Parathyroid adenoma (tissue), 2 donors: ENCODE results near the gene UBQLNL.

Experiments used
- H2AFZ ChIP-seq: fragments of 300-600 bp; sonication (generic); one replicate; pipeline ENCODE4 v1.7.0; 2017; ENCODE audit warnings: antibody characterized with exemption, mild to moderate bottlenecking
- H3K27ac ChIP-seq: fragments of 300-600 bp; sonication (generic); one replicate; pipeline ENCODE4 v1.7.0; 2017
- H3K27me3 ChIP-seq: fragments of 300-600 bp; sonication (generic); one replicate; pipeline ENCODE4 v1.7.0; 2017; ENCODE audit warnings: low read length; ENCODE audit not compliant: control insufficient read depth, insufficient read depth
- H3K36me3 ChIP-seq: fragments of 300-600 bp; sonication (generic); one replicate; pipeline ENCODE4 v1.7.0; 2017; ENCODE audit warnings: low read length; ENCODE audit not compliant: control insufficient read depth, insufficient read depth
- H3K4me1 ChIP-seq: fragments of 300-600 bp; sonication (generic); one replicate; pipeline ENCODE4 v1.7.0; 2017; ENCODE audit warnings: control low read depth
- H3K4me2 ChIP-seq: fragments of 300-600 bp; sonication (generic); one replicate; pipeline ENCODE4 v1.7.0; 2017; ENCODE audit warnings: low read length
- H3K4me3 ChIP-seq: fragments of 300-600 bp; sonication (generic); one replicate; pipeline ENCODE4 v1.7.0; 2017; ENCODE audit warnings: low read depth, low read length
- H3K79me2 ChIP-seq: fragments of 300-600 bp; sonication (generic); one replicate; pipeline ENCODE4 v1.7.0; 2017; ENCODE audit warnings: control low read depth
- H3K9ac ChIP-seq: fragments of 300-600 bp; sonication (generic); one replicate; pipeline ENCODE4 v1.7.0; 2017; ENCODE audit warnings: mild to moderate bottlenecking
- H3K9me3 ChIP-seq: fragments of 300-600 bp; sonication (generic); one replicate; pipeline ENCODE4 v1.7.0; 2017; ENCODE audit warnings: low read length; ENCODE audit not compliant: control insufficient read depth
- TF ChIP-seq, protein P1 (sequence below): fragments of 300-600 bp; sonication (generic); IDR thresholded peaks from one replicate; pipeline ENCODE4 v1.7.0; 2017; ENCODE audit warnings: antibody characterized with exemption, mild to moderate bottlenecking
- donor health status: primary hyperparathyroidism.

The UBQLNL gene

DNA sequence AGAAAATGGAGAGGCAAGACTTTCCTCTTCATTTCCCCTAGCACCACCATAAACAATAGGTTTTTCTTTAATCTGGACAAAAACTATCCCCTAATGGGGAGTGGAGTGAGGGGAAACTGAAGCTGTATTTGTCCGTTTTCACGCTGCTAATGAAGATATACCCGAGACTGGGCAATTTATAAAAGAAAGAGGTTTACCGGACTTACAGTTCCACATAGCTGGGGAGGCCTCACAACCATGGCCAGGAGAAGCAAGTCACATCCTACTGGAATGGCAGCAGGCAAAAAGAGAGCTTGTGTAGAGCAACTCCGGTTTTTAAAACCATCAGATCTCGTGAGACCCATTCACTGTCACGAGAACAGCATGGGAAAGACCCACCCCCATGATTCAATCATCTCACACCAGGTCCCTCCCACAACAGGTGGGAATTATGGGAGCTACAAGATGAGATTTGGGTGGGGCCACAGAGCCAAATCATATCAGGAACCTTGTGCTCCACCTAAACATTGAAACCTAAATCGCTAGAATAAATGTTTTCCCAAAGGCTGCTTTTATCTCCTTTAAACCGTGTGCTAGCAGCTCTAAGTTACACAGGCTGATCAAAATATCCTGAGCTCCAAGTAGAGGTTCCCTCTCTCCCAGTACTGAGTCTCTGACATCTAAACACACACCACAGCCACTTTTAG lies 11.0 kb downstream of the UBQLNL start:
- H3K79me2 ChIP-seq, result no peaks in the 10 kb centered on the region
- H3K27ac ChIP-seq, result no peak overlapping the region
- no peaks in the 10 kb centered on the region for H3K9me3 ChIP-seq
- no peak overlapping the region for H3K4me2 ChIP-seq
- TF ChIP-seq, protein P1, sequence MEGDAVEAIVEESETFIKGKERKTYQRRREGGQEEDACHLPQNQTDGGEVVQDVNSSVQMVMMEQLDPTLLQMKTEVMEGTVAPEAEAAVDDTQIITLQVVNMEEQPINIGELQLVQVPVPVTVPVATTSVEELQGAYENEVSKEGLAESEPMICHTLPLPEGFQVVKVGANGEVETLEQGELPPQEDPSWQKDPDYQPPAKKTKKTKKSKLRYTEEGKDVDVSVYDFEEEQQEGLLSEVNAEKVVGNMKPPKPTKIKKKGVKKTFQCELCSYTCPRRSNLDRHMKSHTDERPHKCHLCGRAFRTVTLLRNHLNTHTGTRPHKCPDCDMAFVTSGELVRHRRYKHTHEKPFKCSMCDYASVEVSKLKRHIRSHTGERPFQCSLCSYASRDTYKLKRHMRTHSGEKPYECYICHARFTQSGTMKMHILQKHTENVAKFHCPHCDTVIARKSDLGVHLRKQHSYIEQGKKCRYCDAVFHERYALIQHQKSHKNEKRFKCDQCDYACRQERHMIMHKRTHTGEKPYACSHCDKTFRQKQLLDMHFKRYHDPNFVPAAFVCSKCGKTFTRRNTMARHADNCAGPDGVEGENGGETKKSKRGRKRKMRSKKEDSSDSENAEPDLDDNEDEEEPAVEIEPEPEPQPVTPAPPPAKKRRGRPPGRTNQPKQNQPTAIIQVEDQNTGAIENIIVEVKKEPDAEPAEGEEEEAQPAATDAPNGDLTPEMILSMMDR, result no peak
- H2AFZ ChIP-seq, result no peak overlapping the region
- no peaks in the 10 kb centered on the region for H3K4me1 ChIP-seq
- H3K9ac ChIP-seq, result no peak overlapping the region
- H3K36me3 ChIP-seq, result no peaks in the 10 kb centered on the region
- no peaks in the 10 kb centered on the region for H3K27me3 ChIP-seq
- H3K4me3 ChIP-seq, result no peak overlapping the region

DNA sequence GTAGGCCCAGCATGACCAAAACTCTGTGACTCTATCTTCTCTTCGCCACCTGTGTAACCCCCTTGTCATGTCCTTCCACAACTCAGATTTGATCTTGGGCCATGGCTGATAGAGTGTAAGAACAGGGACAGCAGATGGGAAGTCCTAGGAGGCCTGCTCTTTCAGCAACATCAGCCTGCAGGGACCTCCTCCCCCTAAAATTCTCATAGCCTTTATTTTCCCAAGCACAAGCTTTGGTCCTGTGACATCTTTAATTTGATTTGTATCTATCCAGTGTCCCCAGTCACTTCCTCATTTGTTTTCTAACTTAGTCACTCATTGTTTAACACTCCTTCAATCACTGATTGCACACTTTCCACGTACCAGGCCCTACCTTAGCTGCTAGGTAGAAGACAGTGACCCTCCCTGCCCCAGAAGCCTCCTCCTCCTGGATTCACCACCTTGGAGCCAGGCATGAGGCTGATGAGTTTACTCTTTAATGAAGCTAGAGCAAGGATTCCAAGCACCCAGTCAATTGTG lies 12.0 kb downstream of the UBQLNL start:
- Histone ChIP-seq H3K36me3 (no peaks in the 10 kb centered on the region), H3K4me3 (no peak overlapping the region), H3K9me3 (no peaks in the 10 kb centered on the region), H2AFZ (no peak overlapping the region), H3K27ac (no peak overlapping the region), H3K4me2 (no peak overlapping the region), H3K27me3 (no peaks in the 10 kb centered on the region), H3K4me1 (no peaks in the 10 kb centered on the region), H3K79me2 (no peaks in the 10 kb centered on the region), H3K9ac (no peak overlapping the region)
- TF ChIP-seq, protein P1, result no peak

DNA sequence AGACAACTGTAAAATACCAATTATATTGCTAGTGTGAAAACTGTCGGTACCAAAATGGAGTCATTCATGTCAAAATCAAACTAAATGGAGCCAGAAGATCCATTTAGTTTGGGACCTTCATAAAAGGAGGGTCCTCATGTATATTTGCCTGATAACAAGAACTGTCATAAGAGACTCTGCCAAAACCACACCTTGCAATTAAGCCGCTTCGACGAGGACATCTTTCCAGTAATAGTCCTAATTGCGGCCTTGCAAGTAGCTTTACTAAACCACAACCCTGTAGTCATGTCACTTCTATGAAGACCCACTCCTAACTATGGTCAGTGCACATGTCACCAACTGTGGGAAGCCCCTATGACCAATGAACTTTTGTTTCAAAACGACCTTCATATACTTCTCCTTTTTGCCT lies 16.1 kb downstream of the UBQLNL start:
- H3K79me2 ChIP-seq, result no peaks in the 10 kb centered on the region
- H3K36me3 ChIP-seq, result no peaks in the 10 kb centered on the region
- H3K27ac ChIP-seq, result no peak overlapping the region
- no peak overlapping the region for H3K4me2 ChIP-seq
- H3K4me3 ChIP-seq, result no peak overlapping the region
- H3K9ac ChIP-seq, result no peak overlapping the region
- H3K27me3 ChIP-seq, result no peaks in the 10 kb centered on the region
- no peaks in the 10 kb centered on the region for H3K9me3 ChIP-seq
- H2AFZ ChIP-seq, result no peak overlapping the region
- no peaks in the 10 kb centered on the region for H3K4me1 ChIP-seq
- TF ChIP-seq, protein P1, result no peak

DNA sequence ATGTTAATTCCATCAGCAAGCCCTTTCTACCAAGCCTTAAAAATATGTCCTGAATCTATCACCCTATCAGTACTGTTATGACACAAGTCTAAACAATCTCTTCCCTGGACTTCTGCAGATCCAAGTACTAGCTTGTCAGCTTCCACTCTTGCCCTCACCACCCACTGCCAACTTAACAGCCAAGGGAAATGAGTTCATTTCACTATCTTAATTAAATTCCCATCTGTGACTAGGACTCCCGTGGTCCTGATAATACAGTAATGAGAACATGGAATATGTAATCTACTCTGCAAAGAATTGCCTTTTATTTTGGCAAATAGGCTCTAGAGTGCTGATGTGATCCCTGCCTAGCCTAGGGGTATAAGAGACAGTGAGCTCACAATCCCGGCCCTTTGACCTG lies 16.8 kb downstream of the UBQLNL start:
- Histone ChIP-seq H3K27me3 (no peaks in the 10 kb centered on the region), H3K4me1 (no peaks in the 10 kb centered on the region), H3K79me2 (no peaks in the 10 kb centered on the region), H3K27ac (no peak overlapping the region), H3K9ac (no peak overlapping the region), H3K4me3 (no peak overlapping the region), H3K4me2 (no peak overlapping the region), H2AFZ (no peak overlapping the region), H3K9me3 (no peaks in the 10 kb centered on the region), H3K36me3 (no peaks in the 10 kb centered on the region)
- TF ChIP-seq, protein P1, result no peak
